HEK293 (cell line): ENCODE data around the gene ZBTB17.

Source experiments
- SP2 ChIP-seq: fragments of 450-650 bp; formaldehyde crosslinking; IDR thresholded peaks from 2 replicates; pipeline ENCODE4 v1.5.1; 2016; ENCODE audit warnings: missing biosample characterization, missing genetic modification characterization
- ZNF274 ChIP-seq, 2 experiments: fragments of 200-500 bp in 1 of 2; fragments of 450-650 bp in 1 of 2; sonication (Bioruptor generic) in 1 of 2; formaldehyde crosslinking in 1 of 2; IDR thresholded peaks; 2 replicates each; pipeline versions ENCODE4 v1.5.1 to v1.6.1; 2014 to 2016; ENCODE audit warnings: borderline replicate concordance in 1 of 2, inconsistent platforms in 1 of 2, low read length in 1 of 2, missing biosample characterization in 1 of 2, missing genetic modification characterization in 1 of 2
- ZNF549 ChIP-seq: fragments of 450-650 bp; IDR thresholded peaks from 2 replicates; pipeline ENCODE4 v1.5.1; 2018; ENCODE audit warnings: missing biosample characterization, missing genetic modification characterization, mild to moderate bottlenecking, inconsistent platforms, moderate library complexity
- TF ChIP-seq, protein P1 (sequence below): fragments of 450-650 bp; formaldehyde crosslinking; IDR thresholded peaks from 2 replicates; pipeline ENCODE4 v1.5.1; 2016; ENCODE audit warnings: missing biosample characterization, missing genetic modification characterization
- TF ChIP-seq, protein P2 (sequence below): fragments of 450-650 bp; formaldehyde crosslinking; IDR thresholded peaks from 2 replicates; pipeline ENCODE4 v1.5.1; 2016; ENCODE audit warnings: missing biosample characterization, missing genetic modification characterization
- TF ChIP-seq, protein P3 (sequence below): fragments of 450-650 bp; formaldehyde crosslinking; IDR thresholded peaks from 2 replicates; pipeline ENCODE4 v1.5.1; 2016; ENCODE audit warnings: missing biosample characterization, missing genetic modification characterization

DNA sequence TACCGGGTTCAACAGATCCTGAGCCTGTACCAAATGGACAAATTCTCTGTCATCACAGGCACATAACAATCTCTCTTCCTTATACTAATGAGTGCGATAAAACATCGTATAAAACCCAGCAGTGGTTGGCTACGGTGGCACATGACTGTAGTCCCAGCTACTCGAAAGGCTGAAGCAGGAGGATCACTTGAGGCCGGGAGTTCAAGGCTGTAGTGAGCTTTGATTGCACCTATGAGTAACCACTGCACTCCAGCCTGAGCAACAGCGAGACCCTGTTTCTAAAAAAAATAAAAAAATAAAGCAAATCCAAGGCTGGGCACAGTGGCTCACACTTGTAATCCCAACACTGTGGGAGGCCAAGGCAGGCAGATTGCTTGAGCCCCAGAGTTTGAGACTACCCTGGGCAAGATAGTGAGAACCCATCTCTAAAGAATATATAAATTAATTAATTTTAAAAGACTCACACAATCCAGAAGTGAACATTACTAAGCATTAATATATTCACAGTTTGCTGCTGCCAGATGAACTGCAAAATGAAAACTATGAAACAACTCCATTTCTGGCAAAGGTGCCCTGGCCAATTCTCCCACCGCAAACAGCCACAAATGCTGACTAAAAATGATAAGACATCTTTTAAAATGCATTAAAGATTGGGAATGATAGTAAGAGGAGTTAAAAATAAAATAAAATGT is 13.1 kb downstream of the ZBTB17 start:
- TF ChIP-seq, protein P1, sequence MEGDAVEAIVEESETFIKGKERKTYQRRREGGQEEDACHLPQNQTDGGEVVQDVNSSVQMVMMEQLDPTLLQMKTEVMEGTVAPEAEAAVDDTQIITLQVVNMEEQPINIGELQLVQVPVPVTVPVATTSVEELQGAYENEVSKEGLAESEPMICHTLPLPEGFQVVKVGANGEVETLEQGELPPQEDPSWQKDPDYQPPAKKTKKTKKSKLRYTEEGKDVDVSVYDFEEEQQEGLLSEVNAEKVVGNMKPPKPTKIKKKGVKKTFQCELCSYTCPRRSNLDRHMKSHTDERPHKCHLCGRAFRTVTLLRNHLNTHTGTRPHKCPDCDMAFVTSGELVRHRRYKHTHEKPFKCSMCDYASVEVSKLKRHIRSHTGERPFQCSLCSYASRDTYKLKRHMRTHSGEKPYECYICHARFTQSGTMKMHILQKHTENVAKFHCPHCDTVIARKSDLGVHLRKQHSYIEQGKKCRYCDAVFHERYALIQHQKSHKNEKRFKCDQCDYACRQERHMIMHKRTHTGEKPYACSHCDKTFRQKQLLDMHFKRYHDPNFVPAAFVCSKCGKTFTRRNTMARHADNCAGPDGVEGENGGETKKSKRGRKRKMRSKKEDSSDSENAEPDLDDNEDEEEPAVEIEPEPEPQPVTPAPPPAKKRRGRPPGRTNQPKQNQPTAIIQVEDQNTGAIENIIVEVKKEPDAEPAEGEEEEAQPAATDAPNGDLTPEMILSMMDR = no peak
- TF ChIP-seq, protein P2, sequence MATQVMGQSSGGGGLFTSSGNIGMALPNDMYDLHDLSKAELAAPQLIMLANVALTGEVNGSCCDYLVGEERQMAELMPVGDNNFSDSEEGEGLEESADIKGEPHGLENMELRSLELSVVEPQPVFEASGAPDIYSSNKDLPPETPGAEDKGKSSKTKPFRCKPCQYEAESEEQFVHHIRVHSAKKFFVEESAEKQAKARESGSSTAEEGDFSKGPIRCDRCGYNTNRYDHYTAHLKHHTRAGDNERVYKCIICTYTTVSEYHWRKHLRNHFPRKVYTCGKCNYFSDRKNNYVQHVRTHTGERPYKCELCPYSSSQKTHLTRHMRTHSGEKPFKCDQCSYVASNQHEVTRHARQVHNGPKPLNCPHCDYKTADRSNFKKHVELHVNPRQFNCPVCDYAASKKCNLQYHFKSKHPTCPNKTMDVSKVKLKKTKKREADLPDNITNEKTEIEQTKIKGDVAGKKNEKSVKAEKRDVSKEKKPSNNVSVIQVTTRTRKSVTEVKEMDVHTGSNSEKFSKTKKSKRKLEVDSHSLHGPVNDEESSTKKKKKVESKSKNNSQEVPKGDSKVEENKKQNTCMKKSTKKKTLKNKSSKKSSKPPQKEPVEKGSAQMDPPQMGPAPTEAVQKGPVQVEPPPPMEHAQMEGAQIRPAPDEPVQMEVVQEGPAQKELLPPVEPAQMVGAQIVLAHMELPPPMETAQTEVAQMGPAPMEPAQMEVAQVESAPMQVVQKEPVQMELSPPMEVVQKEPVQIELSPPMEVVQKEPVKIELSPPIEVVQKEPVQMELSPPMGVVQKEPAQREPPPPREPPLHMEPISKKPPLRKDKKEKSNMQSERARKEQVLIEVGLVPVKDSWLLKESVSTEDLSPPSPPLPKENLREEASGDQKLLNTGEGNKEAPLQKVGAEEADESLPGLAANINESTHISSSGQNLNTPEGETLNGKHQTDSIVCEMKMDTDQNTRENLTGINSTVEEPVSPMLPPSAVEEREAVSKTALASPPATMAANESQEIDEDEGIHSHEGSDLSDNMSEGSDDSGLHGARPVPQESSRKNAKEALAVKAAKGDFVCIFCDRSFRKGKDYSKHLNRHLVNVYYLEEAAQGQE = no peak
- TF ChIP-seq ZNF274 (IDR thresholded peaks at IDR 0.05; ENCODE audit: low read length) = no peak
- TF ChIP-seq ZNF274 (tag by site-specific recombination; IDR thresholded peaks at IDR 0.05; ENCODE audit: borderline replicate concordance) = no peak
- TF ChIP-seq, protein P3, sequence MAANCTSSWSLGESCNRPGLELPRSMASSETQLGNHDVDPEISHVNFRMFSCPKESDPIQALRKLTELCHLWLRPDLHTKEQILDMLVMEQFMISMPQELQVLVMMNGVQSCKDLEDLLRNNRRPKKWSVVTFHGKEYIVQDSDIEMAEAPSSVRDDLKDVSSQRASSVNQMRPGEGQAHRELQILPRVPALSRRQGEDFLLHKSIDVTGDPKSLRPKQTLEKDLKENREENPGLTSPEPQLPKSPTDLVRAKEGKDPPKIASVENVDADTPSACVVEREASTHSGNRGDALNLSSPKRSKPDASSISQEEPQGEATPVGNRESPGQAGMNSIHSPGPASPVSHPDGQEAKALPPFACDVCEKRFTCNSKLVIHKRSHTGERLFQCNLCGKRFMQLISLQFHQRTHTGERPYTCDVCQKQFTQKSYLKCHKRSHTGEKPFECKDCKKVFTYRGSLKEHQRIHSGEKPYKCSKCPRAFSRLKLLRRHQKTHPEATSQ (tag by site-specific recombination) = no peak
- TF ChIP-seq ZNF549 (tag by site-specific recombination) = no peak
- TF ChIP-seq SP2 (tag by site-specific recombination) = no peak
